ENCODE results near the gene PFDN1.

Gene PFDN1

GRCh38 chr5:140342287-140342686 is 39.4 kb upstream of the PFDN1 start:
- H3K79me2 ChIP-seq (ENCODE audit: control insufficient read depth, insufficient read depth, low read length) = no peaks in the 10 kb centered on the region
- no peak overlapping the region for H3K27ac ChIP-seq (ENCODE audit: low read depth, low read length)
- H2AK5ac ChIP-seq (ENCODE audit: low read length) = no peak overlapping the region
- H2BK15ac ChIP-seq (replicated peaks; ENCODE audit: low read depth) = no peak overlapping the region
- H3K23ac ChIP-seq (ENCODE audit: low read length) = no peak overlapping the region
- H3K36me3 ChIP-seq (ENCODE audit: control insufficient read depth, insufficient read depth, low read length) = no peaks in the 10 kb centered on the region
- H4K5ac ChIP-seq (ENCODE audit: low read length) = no peak overlapping the region
- H3K56ac ChIP-seq (ENCODE audit: low read length) = no peak overlapping the region
- no peak for DNase-seq
- H3K9ac ChIP-seq (ENCODE audit: low read length) = no peak overlapping the region
- no peak overlapping the region for H2BK5ac ChIP-seq (ENCODE audit: low read length)
- H3K4ac ChIP-seq (ENCODE audit: low read depth, low read length) = no peak overlapping the region
- H2BK120ac ChIP-seq (ENCODE audit: low read depth, low read length) = no peak overlapping the region
- H3K79me1 ChIP-seq (ENCODE audit: low read length) = no peaks in the 10 kb centered on the region
- WGBS (ENCODE audit: extremely low coverage, insufficient coverage, low lambda C conversion rate) = no CpG with 5 or more reads among the region's 6 CpGs
- peaks cover 3% of the 10 kb centered on the region for H3K4me1 ChIP-seq (ENCODE audit: control insufficient read depth, low read depth, low read length)
- no peak overlapping the region for H3K4me2 ChIP-seq (ENCODE audit: low read length)
- H4K8ac ChIP-seq (ENCODE audit: low read depth, low read length) = no peak overlapping the region
- H3K4me3 ChIP-seq (ENCODE audit: low read length) = no peak overlapping the region
- no peaks in the 10 kb centered on the region for H3K27me3 ChIP-seq (ENCODE audit: insufficient read depth, low read length, poor library complexity)
- no peak overlapping the region for H3K18ac ChIP-seq (ENCODE audit: low read length)

DNA sequence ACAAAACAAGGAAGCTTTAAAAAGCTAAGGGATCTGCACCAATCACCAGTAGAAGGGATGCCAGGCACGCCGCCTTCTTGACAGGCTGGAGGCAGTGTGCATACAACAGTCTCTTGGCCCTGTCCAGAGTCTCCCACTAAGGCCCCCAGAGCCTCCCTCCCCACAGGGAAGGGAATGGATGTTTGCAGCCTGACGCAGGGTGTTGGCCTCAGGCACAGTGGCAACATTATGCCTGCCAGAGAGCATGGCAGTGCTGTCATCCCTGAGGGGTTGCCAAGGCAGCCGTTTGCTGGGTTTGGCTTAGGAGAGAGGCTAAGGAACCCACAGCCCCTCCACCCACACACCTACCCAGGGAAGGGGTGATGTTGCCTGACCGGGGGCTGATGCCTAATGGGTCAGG is 38.7 kb upstream of the PFDN1 start:
- Histone ChIP-seq H3K27me3 (ENCODE audit: insufficient read depth, low read length, poor library complexity) (no peaks in the 10 kb centered on the region), H3K27ac (ENCODE audit: low read depth, low read length) (no peak overlapping the region), H3K79me2 (ENCODE audit: control insufficient read depth, insufficient read depth, low read length) (no peaks in the 10 kb centered on the region), H2AK5ac (ENCODE audit: low read length) (no peak overlapping the region), H3K79me1 (ENCODE audit: low read length) (no peaks in the 10 kb centered on the region), H3K9ac (ENCODE audit: low read length) (no peak overlapping the region), H3K36me3 (ENCODE audit: control insufficient read depth, insufficient read depth, low read length) (no peaks in the 10 kb centered on the region), H4K5ac (ENCODE audit: low read length) (no peak overlapping the region), H3K4ac (ENCODE audit: low read depth, low read length) (no peak overlapping the region), H4K8ac (ENCODE audit: low read depth, low read length) (no peak overlapping the region), H3K4me1 (ENCODE audit: control insufficient read depth, low read depth, low read length) (peaks cover 3% of the 10 kb centered on the region), H3K23ac (ENCODE audit: low read length) (no peak overlapping the region), H3K56ac (ENCODE audit: low read length) (no peak overlapping the region), H3K18ac (ENCODE audit: low read length) (no peak overlapping the region), H3K4me3 (ENCODE audit: low read length) (no peak overlapping the region), H3K4me2 (ENCODE audit: low read length) (no peak overlapping the region), H2BK5ac (ENCODE audit: low read length) (no peak overlapping the region), H2BK120ac (ENCODE audit: low read depth, low read length) (no peak overlapping the region), H2BK15ac (replicated peaks; ENCODE audit: low read depth) (no peak overlapping the region)
- no peak for DNase-seq
- WGBS (ENCODE audit: extremely low coverage, insufficient coverage, low lambda C conversion rate) = no CpG with 5 or more reads among the region's 5 CpGs

DNA sequence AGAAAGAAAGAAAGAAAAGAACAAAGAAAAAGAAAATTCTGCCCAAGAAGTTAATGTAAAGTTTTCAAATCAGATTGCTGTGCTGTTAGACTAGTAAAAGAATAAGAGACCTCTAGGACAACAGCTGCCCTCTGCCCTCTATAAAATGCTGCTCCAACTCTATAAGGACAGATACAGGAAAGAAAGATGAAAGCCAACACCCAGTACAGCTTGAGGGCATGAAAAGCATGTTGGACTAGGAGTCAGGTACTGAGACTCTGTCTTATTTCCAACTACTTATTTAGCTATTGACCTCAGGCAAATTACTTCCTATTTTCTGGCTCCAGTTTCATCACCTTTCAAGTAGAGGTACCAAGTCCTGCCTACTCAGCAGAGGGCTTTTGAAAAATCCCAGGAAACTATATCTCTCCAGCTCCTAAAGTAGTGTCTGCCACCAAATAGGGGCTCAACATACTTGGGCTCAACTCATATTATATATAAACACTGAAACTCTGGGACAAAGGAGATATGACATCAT is 37.8 kb upstream of the PFDN1 start:
- Histone ChIP-seq H2BK120ac (ENCODE audit: low read depth, low read length) (no peak overlapping the region), H3K4me1 (ENCODE audit: control insufficient read depth, low read depth, low read length) (peaks cover 3% of the 10 kb centered on the region), H3K56ac (ENCODE audit: low read length) (no peak overlapping the region), H3K27me3 (ENCODE audit: insufficient read depth, low read length, poor library complexity) (no peaks in the 10 kb centered on the region), H4K8ac (ENCODE audit: low read depth, low read length) (no peak overlapping the region), H3K9ac (ENCODE audit: low read length) (no peak overlapping the region), H3K79me2 (ENCODE audit: control insufficient read depth, insufficient read depth, low read length) (no peaks in the 10 kb centered on the region), H3K36me3 (ENCODE audit: control insufficient read depth, insufficient read depth, low read length) (no peaks in the 10 kb centered on the region), H3K4me2 (ENCODE audit: low read length) (no peak overlapping the region), H3K23ac (ENCODE audit: low read length) (no peak overlapping the region), H3K4ac (ENCODE audit: low read depth, low read length) (no peak overlapping the region), H2BK15ac (replicated peaks; ENCODE audit: low read depth) (no peak overlapping the region), H3K4me3 (ENCODE audit: low read length) (no peak overlapping the region), H3K27ac (ENCODE audit: low read depth, low read length) (no peak overlapping the region), H2BK5ac (ENCODE audit: low read length) (no peak overlapping the region), H4K5ac (ENCODE audit: low read length) (no peak overlapping the region), H2AK5ac (ENCODE audit: low read length) (no peak overlapping the region), H3K18ac (ENCODE audit: low read length) (no peak overlapping the region), H3K79me1 (ENCODE audit: low read length) (no peaks in the 10 kb centered on the region)
- no peak for DNase-seq

DNA sequence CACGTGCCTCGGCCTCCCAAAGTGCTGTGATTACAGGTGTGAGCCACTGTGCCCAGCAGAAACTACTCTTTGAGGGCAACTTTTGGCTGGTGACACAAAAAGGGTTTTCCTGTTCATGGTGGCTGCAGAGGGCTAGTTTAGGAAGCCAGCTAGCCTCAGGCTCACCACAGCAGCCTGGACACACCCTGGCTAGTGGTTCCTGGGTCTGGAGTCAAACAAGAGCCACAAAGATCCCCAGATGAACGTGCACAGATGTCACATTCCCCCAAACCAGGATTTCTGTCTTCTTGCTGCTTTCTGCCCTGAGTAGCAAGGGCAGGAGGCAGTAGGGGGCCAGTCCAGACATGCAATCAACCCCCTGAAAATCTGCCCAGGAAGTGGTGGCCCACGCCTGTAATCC is 36.7 kb upstream of the PFDN1 start:
- Histone ChIP-seq H3K36me3 (ENCODE audit: control insufficient read depth, insufficient read depth, low read length) (no peaks in the 10 kb centered on the region), H3K79me2 (ENCODE audit: control insufficient read depth, insufficient read depth, low read length) (no peaks in the 10 kb centered on the region), H2BK15ac (replicated peaks; ENCODE audit: low read depth) (no peak overlapping the region), H3K79me1 (ENCODE audit: low read length) (no peaks in the 10 kb centered on the region), H3K18ac (ENCODE audit: low read length) (no peak overlapping the region), H2BK120ac (ENCODE audit: low read depth, low read length) (no peak overlapping the region), H3K27me3 (ENCODE audit: insufficient read depth, low read length, poor library complexity) (no peaks in the 10 kb centered on the region), H3K4me3 (ENCODE audit: low read length) (no peak overlapping the region), H3K23ac (ENCODE audit: low read length) (no peak overlapping the region), H2AK5ac (ENCODE audit: low read length) (no peak overlapping the region), H2BK5ac (ENCODE audit: low read length) (no peak overlapping the region), H3K9ac (ENCODE audit: low read length) (no peak overlapping the region), H4K5ac (ENCODE audit: low read length) (no peak overlapping the region), H3K27ac (ENCODE audit: low read depth, low read length) (no peak overlapping the region), H3K4me1 (ENCODE audit: control insufficient read depth, low read depth, low read length) (no peaks in the 10 kb centered on the region), H4K8ac (ENCODE audit: low read depth, low read length) (no peak overlapping the region), H3K4ac (ENCODE audit: low read depth, low read length) (no peak overlapping the region), H3K56ac (ENCODE audit: low read length) (no peak overlapping the region), H3K4me2 (ENCODE audit: low read length) (no peak overlapping the region)
- DNase-seq = no peak
- no CpG with 5 or more reads among the region's 4 CpGs for WGBS (ENCODE audit: extremely low coverage, insufficient coverage, low lambda C conversion rate)

DNA sequence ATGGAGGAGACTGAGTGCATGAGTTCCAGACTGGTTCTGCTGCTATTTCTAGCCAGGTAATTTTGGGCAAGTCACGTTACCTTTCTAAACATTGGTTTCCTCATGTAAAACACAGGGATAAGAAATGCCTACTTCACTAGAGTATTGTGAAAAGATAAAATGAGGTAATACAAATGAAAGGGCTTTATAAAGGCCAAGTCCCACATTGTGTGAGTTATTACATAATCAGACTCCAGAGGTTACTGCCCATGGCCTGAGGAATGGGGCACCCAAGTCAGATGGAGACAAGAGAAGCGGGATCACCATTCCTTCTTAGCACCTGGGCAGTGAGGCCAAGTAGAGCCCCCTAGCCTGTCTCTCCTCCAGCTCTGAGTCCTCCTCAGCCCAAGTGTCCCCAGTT is 36.0 kb upstream of the PFDN1 start:
- no peaks in the 10 kb centered on the region for H3K79me2 ChIP-seq (ENCODE audit: control insufficient read depth, insufficient read depth, low read length)
- no peaks in the 10 kb centered on the region for H3K4me1 ChIP-seq (ENCODE audit: control insufficient read depth, low read depth, low read length)
- no peak overlapping the region for H3K4ac ChIP-seq (ENCODE audit: low read depth, low read length)
- H2BK120ac ChIP-seq (ENCODE audit: low read depth, low read length) = no peak overlapping the region
- no peak overlapping the region for H3K56ac ChIP-seq (ENCODE audit: low read length)
- H3K27me3 ChIP-seq (ENCODE audit: insufficient read depth, low read length, poor library complexity) = no peaks in the 10 kb centered on the region
- H2BK5ac ChIP-seq (ENCODE audit: low read length) = no peak overlapping the region
- H3K4me2 ChIP-seq (ENCODE audit: low read length) = no peak overlapping the region
- no peaks in the 10 kb centered on the region for H3K79me1 ChIP-seq (ENCODE audit: low read length)
- no peak overlapping the region for H2AK5ac ChIP-seq (ENCODE audit: low read length)
- no peak overlapping the region for H3K4me3 ChIP-seq (ENCODE audit: low read length)
- DNase-seq = no peak
- no peak overlapping the region for H3K27ac ChIP-seq (ENCODE audit: low read depth, low read length)
- H3K18ac ChIP-seq (ENCODE audit: low read length) = no peak overlapping the region
- no peaks in the 10 kb centered on the region for H3K36me3 ChIP-seq (ENCODE audit: control insufficient read depth, insufficient read depth, low read length)
- H3K9ac ChIP-seq (ENCODE audit: low read length) = no peak overlapping the region
- no peak overlapping the region for H3K23ac ChIP-seq (ENCODE audit: low read length)
- no peak overlapping the region for H2BK15ac ChIP-seq (replicated peaks; ENCODE audit: low read depth)
- no CpG with 5 or more reads among the region's 2 CpGs for WGBS (ENCODE audit: extremely low coverage, insufficient coverage, low lambda C conversion rate)
- no peak overlapping the region for H4K8ac ChIP-seq (ENCODE audit: low read depth, low read length)
- no peak overlapping the region for H4K5ac ChIP-seq (ENCODE audit: low read length)

GRCh38 chr5:140338336-140338735 is 35.4 kb upstream of the PFDN1 start:
- no peaks in the 10 kb centered on the region for H3K79me1 ChIP-seq (ENCODE audit: low read length)
- H3K18ac ChIP-seq (ENCODE audit: low read length) = no peak overlapping the region
- no peak overlapping the region for H3K9ac ChIP-seq (ENCODE audit: low read length)
- H4K5ac ChIP-seq (ENCODE audit: low read length) = no peak overlapping the region
- no peak overlapping the region for H3K4ac ChIP-seq (ENCODE audit: low read depth, low read length)
- H3K23ac ChIP-seq (ENCODE audit: low read length) = no peak overlapping the region
- H2BK5ac ChIP-seq (ENCODE audit: low read length) = no peak overlapping the region
- H2BK15ac ChIP-seq (replicated peaks; ENCODE audit: low read depth) = no peak overlapping the region
- no peak for DNase-seq
- H3K4me1 ChIP-seq (ENCODE audit: control insufficient read depth, low read depth, low read length) = no peaks in the 10 kb centered on the region
- H3K36me3 ChIP-seq (ENCODE audit: control insufficient read depth, insufficient read depth, low read length) = no peaks in the 10 kb centered on the region
- no CpG with 5 or more reads among the region's 3 CpGs for WGBS (ENCODE audit: extremely low coverage, insufficient coverage, low lambda C conversion rate)
- no peak overlapping the region for H2BK120ac ChIP-seq (ENCODE audit: low read depth, low read length)
- H3K79me2 ChIP-seq (ENCODE audit: control insufficient read depth, insufficient read depth, low read length) = no peaks in the 10 kb centered on the region
- H4K8ac ChIP-seq (ENCODE audit: low read depth, low read length) = no peak overlapping the region
- no peak overlapping the region for H3K4me2 ChIP-seq (ENCODE audit: low read length)
- no peak overlapping the region for H3K4me3 ChIP-seq (ENCODE audit: low read length)
- no peak overlapping the region for H2AK5ac ChIP-seq (ENCODE audit: low read length)
- H3K27ac ChIP-seq (ENCODE audit: low read depth, low read length) = no peak overlapping the region
- H3K56ac ChIP-seq (ENCODE audit: low read length) = no peak overlapping the region
- H3K27me3 ChIP-seq (ENCODE audit: insufficient read depth, low read length, poor library complexity) = no peaks in the 10 kb centered on the region

All from mesendoderm (in vitro differentiated cells).